ENCODE data around the gene FBXO2.

The FBXO2 gene

DNA sequence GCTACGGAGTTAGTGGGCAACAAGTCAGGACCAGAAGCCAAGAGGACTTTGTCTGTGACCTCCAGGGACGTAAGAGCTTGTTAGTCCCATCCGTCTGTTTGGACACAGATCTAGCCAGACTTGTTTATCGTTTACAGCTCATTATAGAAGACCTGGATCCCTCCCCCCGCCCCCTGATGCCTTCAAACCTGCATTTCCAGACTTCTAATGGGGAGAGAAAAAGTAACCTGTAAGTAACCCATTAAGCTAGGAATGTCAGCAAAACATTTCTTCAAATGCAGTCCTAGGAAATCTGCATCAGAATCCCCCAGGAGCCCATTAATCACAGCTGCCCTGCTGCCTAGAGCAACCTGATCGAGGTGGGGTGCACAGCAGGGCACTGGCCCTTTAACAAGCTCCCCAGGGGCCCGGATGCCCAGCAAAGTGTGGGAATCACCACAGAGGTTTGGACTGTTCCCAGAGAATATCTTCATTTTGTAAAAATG lies 28.1 kb upstream of the FBXO2 start:
- no peak for DNase-seq (ENCODE audit: low spot score)

- peak; percentile 94 for DNase-seq (ENCODE audit: low spot score)
Observed at GRCh38 chr1:11681071-11681771, 27.0 kb upstream of the FBXO2 start, which contains the start of gene MAD2L2. MAD2L2 (minus strand) TSS chr1:11681148; CDS start chr1:11680601, 547 bp downstream.

GRCh38 chr1:11680270-11681070 lies 26.2 kb upstream of the FBXO2 start:
- no peak for DNase-seq (ENCODE audit: low spot score)

DNA sequence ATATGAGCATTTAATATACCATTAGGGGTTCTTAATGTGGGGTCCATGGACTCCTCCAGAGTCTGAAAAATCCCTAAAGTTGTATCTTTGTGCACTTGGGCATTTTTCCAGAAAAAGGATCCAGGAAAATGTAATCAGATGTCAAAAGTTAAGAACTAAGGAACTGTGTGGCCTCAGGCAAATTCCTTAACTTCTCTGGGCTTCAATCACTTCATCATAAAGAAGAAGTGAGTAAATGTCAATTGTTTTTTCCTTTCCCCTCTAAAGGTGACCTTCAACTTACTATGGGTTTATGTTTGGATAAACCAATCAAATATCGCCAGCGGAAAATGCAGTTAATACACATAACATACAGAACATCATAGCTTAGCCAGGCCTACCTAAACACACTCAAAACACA lies 24.2 kb upstream of the FBXO2 start:
- DNase-seq (ENCODE audit: low spot score), result no peak

DNA sequence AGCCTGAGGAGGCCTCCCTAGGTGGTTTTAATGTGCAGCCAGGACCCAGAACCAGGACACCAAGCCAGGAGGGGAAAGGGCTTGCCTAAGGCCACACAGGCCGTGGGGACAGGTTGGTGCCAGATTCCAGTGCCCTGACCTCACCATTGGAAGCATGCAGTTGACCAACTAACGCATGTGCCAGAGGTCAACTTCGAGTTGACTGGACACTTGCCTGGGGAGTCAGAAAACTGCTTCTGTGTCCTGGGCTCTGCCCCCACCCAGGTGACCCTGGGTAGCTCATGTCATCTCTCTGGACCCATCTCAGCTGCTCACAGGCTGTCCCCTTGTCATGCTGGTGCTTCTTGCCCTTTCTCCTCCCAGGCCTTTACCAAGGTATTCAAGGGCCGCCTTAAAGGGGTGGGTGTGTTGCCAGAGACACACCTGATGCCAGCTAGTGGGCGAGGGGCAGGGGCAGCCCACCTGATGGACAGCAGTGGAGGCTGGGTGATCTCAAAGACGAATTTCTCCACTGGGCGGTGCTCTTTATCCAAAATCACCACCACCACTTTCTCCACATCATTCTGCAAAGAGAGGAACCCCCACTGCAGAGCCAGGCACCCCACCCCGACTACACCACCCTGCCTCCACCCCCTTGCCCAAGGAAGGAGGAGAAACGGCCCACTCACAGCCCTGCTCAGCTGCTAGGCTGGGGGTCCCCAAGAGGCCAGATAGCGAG lies 22.3 kb upstream of the FBXO2 start:
- no peak for DNase-seq (ENCODE audit: low spot score)

- DNase-seq (ENCODE audit: low spot score), result no peak
Observed at GRCh38 chr1:11675325-11675724, 21.1 kb upstream of the FBXO2 start.

GRCh38 chr1:11674488-11674887 lies 20.3 kb upstream of the FBXO2 start:
- DNase-seq (ENCODE audit: low spot score), result no peak

DNA sequence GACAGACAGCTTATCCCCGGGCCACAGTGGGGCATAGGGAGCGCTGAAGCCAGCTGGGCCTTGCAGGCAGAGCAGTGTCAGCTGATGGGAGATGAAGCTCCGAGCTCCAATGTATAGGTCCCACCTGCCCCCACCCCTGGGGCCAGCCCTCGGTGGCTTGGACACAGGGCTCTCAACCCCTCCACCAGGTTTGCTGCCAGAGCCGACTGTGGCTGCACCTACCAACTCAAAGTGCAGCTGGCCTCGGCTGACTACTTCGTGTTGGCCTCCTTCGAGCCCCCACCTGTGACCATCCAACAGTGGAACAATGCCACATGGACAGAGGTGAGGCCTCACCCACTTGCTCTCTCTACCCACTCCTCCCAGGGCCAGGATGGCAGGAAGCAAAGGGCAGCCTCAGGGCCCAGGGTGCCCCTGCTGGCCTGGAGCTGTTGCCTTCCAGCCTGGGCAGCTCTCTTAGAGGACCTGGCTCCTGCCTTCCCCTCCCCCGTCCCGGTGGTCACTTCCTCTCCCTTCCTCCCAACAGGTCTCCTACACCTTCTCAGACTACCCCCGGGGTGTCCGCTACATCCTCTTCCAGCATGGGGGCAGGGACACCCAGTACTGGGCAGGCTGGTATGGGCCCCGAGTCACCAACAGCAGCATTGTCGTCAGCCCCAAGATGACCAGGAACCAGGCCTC lies 19.0 kb upstream of the FBXO2 start:
- DNase-seq (ENCODE audit: low spot score), result no peak

DNA sequence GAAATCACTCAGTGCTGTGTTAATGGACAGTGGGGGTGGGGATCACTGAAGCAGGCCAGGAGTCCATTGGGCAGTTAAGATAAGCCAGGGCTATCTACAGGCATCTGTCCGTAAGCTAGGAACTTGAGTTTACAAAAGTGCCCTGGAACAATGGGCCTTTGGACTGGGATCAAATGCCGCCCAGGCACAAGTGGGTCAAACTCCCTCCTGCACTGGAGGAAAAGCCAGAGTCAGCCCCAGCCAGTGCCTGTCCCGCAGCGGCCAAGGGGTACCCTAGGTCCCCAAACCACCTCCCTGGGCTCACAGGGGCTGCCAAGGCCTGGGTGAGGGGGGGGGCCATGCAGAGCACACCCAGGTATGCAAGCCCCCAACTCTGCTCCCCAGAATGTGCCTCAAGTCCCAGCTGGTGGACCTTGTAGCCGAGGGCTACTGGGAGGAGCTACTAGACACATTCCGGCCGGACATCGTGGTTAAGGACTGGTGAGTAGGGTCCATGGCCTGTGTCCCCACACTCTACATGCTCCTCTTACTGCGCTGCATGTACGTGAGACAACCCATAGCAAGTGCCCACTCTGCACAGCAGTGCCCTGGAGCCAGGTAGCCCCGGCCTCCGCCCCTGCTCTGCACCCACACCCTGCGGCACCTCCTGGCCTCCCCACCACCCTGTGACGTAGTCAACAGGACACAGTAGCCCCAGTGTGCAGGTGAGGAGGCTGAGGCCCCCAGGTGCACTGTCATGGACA lies 17.5 kb upstream of the FBXO2 start:
- DNase-seq (ENCODE audit: low spot score), result no peak

DNA sequence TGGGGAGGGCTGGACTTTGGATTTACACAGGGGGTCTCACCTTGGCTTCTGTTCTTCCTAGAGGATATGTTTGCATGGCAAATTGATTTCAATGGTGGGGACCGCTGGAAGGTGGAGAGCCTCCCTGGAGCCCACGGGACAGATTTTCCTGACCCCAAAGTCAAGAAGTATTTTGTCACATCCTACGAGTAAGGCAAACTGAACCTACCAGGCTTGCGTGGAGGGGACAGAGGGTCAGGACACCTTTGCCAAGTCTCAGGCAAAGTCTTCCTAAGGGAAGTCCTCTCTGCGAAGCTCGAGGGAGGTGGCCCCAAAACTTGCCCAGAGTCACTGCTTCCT lies 16.9 kb upstream of the FBXO2 start:
- DNase-seq (ENCODE audit: low spot score), result no peak

- DNase-seq (ENCODE audit: low spot score), result no peak
Observed at GRCh38 chr1:11670747-11671146, 16.5 kb upstream of the FBXO2 start.

GRCh38 chr1:11668516-11668915 lies 14.3 kb upstream of the FBXO2 start:
- DNase-seq (ENCODE audit: low spot score), result no peak

DNA sequence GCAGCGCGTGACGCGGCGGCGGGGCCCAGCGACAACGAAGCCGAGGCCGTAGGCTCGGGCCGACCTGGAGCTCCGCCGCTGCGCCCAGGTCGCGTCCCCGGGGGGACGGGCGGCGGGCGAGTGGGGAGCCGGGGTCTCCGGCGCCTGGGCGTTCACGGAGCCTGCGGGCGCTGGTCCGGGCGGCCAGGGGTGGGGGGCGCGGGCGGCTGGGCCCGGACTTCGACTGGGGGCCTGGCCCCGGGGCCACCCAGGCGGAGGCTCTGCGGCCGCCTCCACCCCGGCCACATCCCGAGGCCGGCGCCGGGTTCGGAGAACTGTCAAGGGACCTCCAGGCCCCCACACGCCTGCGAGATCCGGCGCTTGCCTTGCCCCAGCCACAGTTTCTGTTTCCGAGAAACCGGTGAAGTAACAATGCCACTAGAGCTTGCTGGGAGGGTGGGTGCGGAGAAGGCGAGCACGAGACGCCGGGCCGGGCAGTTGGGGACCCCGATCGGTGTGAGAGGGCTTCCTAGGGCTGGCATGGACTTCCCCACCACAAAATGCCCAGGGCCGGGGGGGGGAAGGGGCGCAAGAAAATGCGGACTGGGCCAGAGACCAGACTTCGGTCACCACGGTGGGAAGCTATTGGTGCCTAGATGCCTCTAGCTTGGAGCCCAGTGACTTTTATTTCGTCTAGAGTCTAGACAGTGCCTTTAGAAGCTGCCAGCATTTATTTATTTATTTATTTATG lies 10.3 kb upstream of the FBXO2 start:
- DNase-seq (ENCODE audit: low spot score), result peak; percentile 49

DNA sequence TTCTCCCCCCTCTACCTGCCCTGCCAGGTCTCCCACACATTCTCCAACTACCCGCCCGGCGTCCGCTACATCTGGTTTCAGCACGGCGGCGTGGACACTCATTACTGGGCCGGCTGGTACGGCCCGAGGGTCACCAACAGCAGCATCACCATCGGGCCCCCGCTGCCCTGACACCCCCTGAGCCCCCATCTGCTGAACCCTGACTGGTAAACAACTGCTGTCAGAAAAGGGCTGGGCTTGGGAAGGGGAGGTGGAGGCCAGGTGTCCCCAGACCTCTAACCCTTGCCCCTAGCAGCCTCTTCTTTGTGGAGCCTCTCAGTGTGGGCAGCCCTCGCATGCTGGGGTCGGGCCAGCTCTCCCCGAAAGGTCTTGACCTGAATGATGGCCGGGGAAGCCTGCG lies 6.9 kb upstream of the FBXO2 start:
- no peak for DNase-seq (ENCODE audit: low spot score)

DNA sequence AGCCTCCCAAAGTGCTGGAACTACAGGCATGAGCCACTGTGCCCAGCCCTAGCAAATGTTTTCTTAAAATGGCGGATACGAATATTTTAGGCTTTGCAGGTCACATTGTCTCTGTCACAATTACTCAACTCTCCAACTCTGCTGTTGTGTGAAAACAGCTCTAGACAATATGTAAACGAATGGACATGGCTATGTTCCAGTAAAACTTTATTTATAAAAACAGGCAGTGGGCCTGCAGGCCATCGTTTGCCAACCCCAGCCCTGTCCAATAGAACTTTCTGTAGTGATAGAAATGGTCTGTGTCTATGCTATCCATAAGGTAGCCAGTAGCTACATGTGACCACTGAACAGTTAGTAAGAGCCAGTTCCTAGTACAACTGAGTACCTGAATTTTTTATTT lies 5.5 kb upstream of the FBXO2 start:
- no peak for DNase-seq (ENCODE audit: low spot score)

GRCh38 chr1:11658542-11658941 lies 4.3 kb upstream of the FBXO2 start:
- no peak for DNase-seq (ENCODE audit: low spot score)

DNA sequence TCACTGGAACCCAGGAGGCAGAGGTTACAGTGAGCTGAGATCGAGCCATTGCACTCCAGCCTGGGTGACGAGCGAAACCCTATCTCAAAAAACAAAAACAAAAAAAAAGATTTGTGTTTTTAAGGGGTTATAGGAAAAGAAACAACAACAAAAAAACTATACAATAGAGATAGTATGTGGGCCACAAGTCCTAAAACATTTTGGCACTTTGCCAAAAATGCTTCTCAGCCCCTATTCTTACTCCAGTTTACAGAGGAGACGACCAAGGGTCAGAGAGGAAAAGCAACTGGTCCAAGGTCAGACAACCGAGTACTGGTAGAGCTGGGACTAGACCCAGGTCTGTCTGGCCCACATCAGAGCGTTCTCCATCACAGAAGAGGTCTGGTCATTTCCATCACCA lies 3.4 kb upstream of the FBXO2 start:
- DNase-seq (ENCODE audit: low spot score), result no peak

- no peak for DNase-seq (ENCODE audit: low spot score)
Observed at GRCh38 chr1:11654939-11655808, 945 bp upstream of the FBXO2 start.

DNA sequence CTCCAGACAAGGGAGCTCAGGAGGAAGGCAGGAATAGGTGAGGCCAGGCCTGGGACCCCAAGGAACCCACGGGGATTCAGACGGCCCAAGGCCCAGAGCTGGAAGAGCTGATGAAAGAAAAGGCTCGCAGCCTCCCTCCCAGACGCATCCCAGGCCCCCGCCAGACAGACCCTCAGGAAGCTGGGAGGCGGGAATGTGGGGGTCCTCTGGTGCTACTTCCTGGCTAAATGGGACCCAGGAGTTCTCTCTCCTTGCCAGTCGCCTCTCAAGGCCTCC lies 430 bp downstream of the FBXO2 start:
- no peak for DNase-seq (ENCODE audit: low spot score)

Data from germinal center (tissue), 1 donor.